HUDEP-2 (cell line): ENCODE results near the gene TBC1D13.
"Not testable (repeated sequence)": the region's sequence is repeated elsewhere in the genome, so short reads cannot be mapped to it uniquely, and the experiment has no call there.

ENCODE experiments used
- DNase-seq, 76 experiments: peaks; one replicate each; lab custom pipeline; 2025; ENCODE audit not compliant: unreplicated experiment in 76 of 76; lab: John Stamatoyannopoulos, UW

The TBC1D13 gene

GRCh38 chr9:128781187-128782070 is 5.6 kb upstream of the TBC1D13 start:
- no peak for DNase-seq

GRCh38 chr9:128782669-128783068 is 4.4 kb upstream of the TBC1D13 start:
- no peak for DNase-seq

- DNase-seq: no peak
Measured at GRCh38 chr9:128785427-128785826, 1.6 kb upstream of the TBC1D13 start.

GRCh38 chr9:128787659-128788058 is 606 bp downstream of the TBC1D13 start:
- peak in 2 of 76 experiments; percentile 7 to 11 for DNase-seq

DNA sequence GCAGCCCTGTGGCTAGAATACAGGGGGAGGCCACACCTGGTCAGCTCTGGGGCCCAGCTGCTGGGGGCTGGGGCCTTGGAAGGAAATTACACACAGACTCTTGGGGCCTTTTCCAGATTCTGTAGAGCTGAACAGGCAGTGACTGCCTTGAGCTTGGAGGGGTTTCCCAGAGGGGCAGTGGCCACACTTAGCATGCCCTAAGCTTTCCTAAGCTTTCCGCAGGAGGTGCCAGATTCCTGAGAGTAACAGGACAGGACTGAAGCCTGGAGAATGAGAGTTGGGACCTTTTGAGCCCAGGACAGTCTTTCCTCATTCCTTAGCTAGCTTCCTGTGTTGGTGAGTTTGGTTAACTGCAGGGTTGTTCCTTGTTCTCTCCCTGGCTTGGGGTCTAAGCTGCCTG is 1.4 kb downstream of the TBC1D13 start:
- no peak for DNase-seq

- DNase-seq: no peak
Measured at GRCh38 chr9:128790536-128790935, 3.5 kb downstream of the TBC1D13 start.

- no peak for DNase-seq
Measured at GRCh38 chr9:128792134-128792533, 5.1 kb downstream of the TBC1D13 start.

DNA sequence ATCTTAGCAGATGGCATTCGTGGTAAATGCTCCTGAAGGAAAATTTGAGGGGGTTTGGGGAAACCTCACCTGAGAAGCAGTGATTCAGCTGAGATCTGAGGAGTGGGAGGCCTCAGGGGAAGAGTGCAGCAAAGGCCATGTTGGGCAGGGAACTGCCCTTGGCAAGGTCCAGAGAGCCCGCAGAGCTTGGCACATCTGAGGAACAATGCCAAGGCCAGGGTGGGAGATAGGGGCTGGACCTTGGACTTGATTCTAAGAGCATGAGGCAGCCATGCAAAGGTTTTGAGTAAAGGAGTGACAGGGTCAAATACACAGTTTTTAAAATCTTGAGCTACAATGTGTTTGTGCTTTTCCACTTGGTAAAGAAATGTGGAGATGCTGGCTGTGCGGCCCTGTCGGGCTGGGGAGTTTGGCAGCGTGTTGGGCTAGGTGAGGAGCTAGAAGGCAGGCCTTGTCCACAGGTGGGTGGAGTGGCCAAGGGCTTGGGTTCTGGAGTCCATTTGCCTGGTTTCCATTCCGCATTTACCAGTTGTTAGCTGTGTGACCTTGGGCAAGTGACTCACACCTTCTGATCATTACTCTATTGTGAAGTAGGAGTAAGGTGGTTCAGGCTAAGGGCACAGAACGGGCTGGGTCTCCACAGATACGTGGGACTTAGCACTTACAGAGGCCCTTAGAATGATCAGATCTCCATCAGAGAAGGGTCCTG is 6.1 kb downstream of the TBC1D13 start:
- no peak for DNase-seq

- DNase-seq: not testable (repeated sequence)
Measured at GRCh38 chr9:128794961-128795360, 7.9 kb downstream of the TBC1D13 start.

- DNase-seq: peak in 19 of 76 experiments; percentile 2 to 32 (median 18)
Measured at GRCh38 chr9:128798896-128799295, 11.8 kb downstream of the TBC1D13 start.

GRCh38 chr9:128800061-128800460 is 13.0 kb downstream of the TBC1D13 start:
- no peak for DNase-seq

DNA sequence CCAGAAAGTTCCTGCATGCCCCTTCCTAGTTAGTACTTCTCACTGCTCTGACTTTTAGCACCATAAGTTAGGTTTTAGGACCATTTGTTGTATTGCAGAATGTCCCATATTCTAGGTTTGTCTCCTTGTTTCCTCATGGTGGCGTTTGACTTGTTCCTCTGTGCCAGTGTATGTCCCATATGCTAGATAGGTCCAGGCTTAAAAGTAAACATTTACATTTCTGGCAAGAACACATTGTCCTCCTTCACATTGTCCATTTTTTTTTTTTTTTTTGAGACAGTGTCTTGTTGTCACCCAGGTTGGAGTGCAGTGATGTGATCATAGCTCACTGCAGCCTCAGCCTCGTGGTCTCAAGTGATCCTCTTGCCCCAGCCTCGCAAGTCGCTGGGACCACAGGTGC is 15.4 kb downstream of the TBC1D13 start:
- DNase-seq: no peak

- no peak for DNase-seq
Measured at GRCh38 chr9:128805661-128806060, 18.6 kb downstream of the TBC1D13 start.

GRCh38 chr9:128807827-128808226 is 20.8 kb downstream of the TBC1D13 start:
- no peak for DNase-seq

GRCh38 chr9:128808543-128808942 is 21.5 kb downstream of the TBC1D13 start:
- DNase-seq: no peak

GRCh38 chr9:128809036-128809599 is 22.1 kb downstream of the TBC1D13 start:
- DNase-seq: no peak

DNA sequence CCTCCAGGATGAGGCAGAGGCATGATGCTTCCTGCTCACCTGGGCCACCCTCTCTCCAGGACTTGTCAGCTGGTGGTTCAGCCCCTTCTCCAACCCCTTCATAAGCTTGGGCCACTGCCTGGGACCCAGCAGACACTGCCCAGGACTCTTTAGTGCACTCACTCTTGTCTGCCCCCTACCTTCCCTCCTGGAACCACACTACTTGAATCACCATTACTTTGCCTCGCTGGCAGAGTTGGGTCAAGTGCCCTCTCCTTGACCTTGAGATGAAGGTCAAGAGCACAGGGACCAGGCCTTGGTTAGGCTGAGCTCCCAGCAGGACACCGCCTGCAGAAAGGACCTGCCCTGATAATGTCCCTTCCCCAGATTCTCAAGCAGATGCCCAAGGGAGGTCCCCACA is 22.8 kb downstream of the TBC1D13 start:
- no peak for DNase-seq

DNA sequence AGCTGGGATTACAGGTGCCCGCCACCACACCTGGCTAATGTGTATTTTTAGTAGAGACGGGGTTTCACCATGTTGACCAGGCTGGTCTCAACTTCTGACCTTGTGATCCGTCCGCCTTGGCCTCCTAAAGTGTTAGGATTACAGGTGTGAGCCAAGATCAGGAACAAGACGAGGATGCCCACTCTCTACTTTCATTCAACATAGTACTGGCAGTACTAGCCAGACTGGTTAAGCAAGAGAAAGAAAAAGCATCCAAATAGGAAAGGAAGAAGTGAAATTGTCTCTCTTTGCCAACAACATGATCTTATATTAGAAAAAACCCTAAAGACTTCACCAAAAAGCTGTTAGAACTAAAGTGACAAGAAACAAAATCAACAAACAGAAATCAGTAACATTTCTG is 23.8 kb downstream of the TBC1D13 start:
- no peak for DNase-seq

- peak; percentile 32 to 99 (median 96) for DNase-seq
Measured at GRCh38 chr9:128818099-128818838, 31.2 kb downstream of the TBC1D13 start, which contains the start of gene ENDOG. Gene ENDOG (plus strand): TSS chr9:128818500. CDS start chr9:128818685, 185 bp downstream.

DNA sequence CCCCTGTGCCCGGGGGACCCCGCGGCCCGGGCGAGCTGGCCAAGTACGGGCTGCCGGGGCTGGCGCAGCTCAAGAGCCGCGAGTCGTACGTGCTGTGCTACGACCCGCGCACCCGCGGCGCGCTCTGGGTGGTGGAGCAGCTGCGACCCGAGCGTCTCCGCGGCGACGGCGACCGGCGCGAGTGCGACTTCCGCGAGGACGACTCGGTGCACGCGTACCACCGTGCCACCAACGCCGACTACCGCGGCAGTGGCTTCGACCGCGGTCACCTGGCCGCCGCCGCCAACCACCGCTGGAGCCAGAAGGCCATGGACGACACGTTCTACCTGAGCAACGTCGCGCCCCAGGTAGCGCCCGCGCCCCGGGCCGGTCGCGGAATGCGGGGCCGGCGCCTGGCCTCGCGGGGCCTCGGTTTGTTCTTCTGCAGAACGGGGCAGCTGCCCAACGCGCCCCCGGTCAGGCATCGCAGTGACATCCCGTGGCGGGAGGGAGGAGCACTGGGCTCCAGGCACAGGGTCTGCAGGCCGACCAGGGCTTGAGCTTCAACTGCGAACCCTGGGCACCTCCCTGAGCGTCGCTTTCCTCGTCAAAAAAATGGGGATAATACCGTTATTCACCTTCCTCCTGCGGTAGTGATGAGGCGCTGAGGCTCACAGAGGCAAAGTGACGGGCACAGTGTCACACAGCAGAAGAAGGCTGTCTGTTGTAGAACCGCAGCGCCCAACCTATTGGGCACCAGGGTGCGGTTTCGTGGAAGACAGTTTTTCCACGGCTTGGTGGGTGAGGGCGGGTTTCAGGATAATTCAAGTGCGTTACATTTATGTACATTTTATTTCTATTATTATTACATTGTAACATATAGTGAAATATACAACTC is 32.0 kb downstream of the TBC1D13 start:
- peak in 32 of 76 experiments; percentile 15 to 65 (median 36) for DNase-seq
